Measurements from ENCODE around the gene DOK5. TPM values are rescaled to one million over a fixed set of nuclear protein-coding genes. Genes with fewer than 3 reads are reported as not detected.

DOK5 gene
- total and polyA plus RNA-seq, 9 donors, result 0.24 to 38.3 (median 2.4) TPM; not detected in 1

GRCh38 chr20:54456961-54457360 lies 18.4 kb upstream of the DOK5 start:
- Histone ChIP-seq H3K4me3 (no peak overlapping the region), H3K27ac (no peak overlapping the region), H3K36me3 (no peaks in the 10 kb centered on the region), H3K4me1 (ENCODE audit: insufficient read depth) (no peaks in the 10 kb centered on the region), H3K9me3 (peaks cover 0 to 3% of the 10 kb centered on the region in 2 donors), H3K27me3 (no peaks in the 10 kb centered on the region)
- 58 to 69% (median 64%) methylated on average over 6 of the region's 6 CpGs for WGBS, 3 donors
- intact Hi-C loops (cut with DNase I), result no loop called here
- DNase-seq, result no peak
- TF ChIP-seq POLR2A (IDR thresholded peaks at IDR 0.05) (no peak), CTCF (IDR thresholded peaks at IDR 0.05) (no peak), EP300 (IDR thresholded peaks at IDR 0.05) (no peak)

GRCh38 chr20:54458219-54458618 lies 17.2 kb upstream of the DOK5 start:
- intact Hi-C loops (cut with DNase I), result no loop called here
- Histone ChIP-seq H3K9me3 (peaks cover 0 to 3% of the 10 kb centered on the region in 2 donors), H3K36me3 (no peaks in the 10 kb centered on the region), H3K4me1 (ENCODE audit: insufficient read depth) (no peaks in the 10 kb centered on the region), H3K27me3 (no peaks in the 10 kb centered on the region), H3K27ac (no peak overlapping the region), H3K4me3 (no peak overlapping the region)
- no peak for TF ChIP-seq POLR2A (IDR thresholded peaks at IDR 0.05)
- TF ChIP-seq CTCF (IDR thresholded peaks at IDR 0.05), result no peak
- no peak for TF ChIP-seq EP300 (IDR thresholded peaks at IDR 0.05)
- DNase-seq, result no peak
- 62 to 69% (median 63%) methylated on average over 1 of the region's 1 CpG for WGBS, 3 donors

- H3K4me1 ChIP-seq (ENCODE audit: insufficient read depth), result no peaks in the 10 kb centered on the region
- H3K9me3 ChIP-seq, result peaks cover 0 to 3% of the 10 kb centered on the region in 2 donors
- no peaks in the 10 kb centered on the region for H3K27me3 ChIP-seq
- no peaks in the 10 kb centered on the region for H3K36me3 ChIP-seq
- no peak for DNase-seq
- intact Hi-C loops (cut with DNase I), result no loop called here
- no peak overlapping the region for H3K4me3 ChIP-seq
- TF ChIP-seq EP300 (IDR thresholded peaks at IDR 0.05) (no peak), POLR2A (IDR thresholded peaks at IDR 0.05) (no peak), CTCF (IDR thresholded peaks at IDR 0.05) (no peak)
- no peak overlapping the region for H3K27ac ChIP-seq
- WGBS, 3 donors, result 83 to 90% (median 87%) methylated on average over 4 of the region's 4 CpGs
Observed at GRCh38 chr20:54459279-54459678, 16.1 kb upstream of the DOK5 start.

GRCh38 chr20:54464003-54464402 lies 11.4 kb upstream of the DOK5 start:
- Histone ChIP-seq H3K27me3 (no peaks in the 10 kb centered on the region), H3K36me3 (no peaks in the 10 kb centered on the region), H3K27ac (no peak overlapping the region), H3K4me3 (no peak overlapping the region), H3K4me1 (ENCODE audit: insufficient read depth) (no peaks in the 10 kb centered on the region), H3K9me3 (peaks cover 0 to 3% of the 10 kb centered on the region in 2 donors)
- no peak for DNase-seq
- TF ChIP-seq EP300 (IDR thresholded peaks at IDR 0.05) (no peak), CTCF (IDR thresholded peaks at IDR 0.05) (no peak), POLR2A (IDR thresholded peaks at IDR 0.05) (no peak)
- intact Hi-C loops (cut with DNase I), result no loop called here
- WGBS, 3 donors, result 86 to 87% (median 87%) methylated on average over 1 of the region's 1 CpG

All from ovary (tissue), 9 donors.